ENCODE data around the gene RCHY1. TPM values are rescaled to one million over a fixed set of nuclear protein-coding genes. Genes with fewer than 3 reads are reported as not detected.

RCHY1 gene
- total RNA-seq, 1 donor from 2014 or later: 33.4 TPM

DNA sequence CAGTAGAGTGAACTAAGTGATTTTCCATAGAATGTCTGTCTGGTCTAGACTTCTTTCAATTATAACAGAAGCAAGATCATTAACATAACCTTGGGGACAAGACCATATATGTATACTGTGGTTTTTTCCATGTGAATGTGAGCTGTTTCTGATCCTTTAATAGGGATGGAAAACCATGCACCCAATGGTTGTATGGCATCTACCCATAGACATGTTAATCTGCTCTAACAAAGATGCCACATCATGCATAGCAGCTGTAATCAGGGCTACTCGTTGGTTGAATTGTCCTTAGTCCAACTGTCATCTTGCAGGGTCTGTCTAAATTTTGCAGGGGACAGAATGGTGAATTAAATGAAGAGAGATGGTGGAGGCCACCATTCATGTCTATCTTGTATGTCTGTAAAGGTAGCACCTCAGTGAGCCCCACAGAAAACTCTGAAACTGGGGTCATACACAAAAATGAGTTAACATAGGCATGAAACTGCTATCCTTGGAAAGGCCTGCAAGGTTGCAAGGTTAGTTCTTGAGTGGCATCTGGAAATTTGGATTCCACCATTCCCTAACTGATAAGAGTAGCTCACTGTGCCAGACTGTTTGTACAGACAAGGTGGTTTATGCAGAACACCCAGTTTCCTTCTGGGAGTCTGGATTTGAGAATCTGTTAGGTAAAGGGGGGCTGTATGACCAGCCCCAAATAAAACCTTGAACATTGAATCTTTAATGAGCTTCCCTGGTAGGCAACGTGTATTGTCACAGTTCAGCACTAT lies 16.5 kb upstream of the RCHY1 start:
- peaks cover 20% of the 10 kb centered on the region for H3K9me3 Mint-ChIP-seq
- H4K20me1 ChIP-seq (ENCODE audit: low read depth): no peaks in the 10 kb centered on the region
- H3K27me3 Mint-ChIP-seq (ENCODE audit: insufficient read depth, low read depth): no peaks in the 10 kb centered on the region
- no peaks in the 10 kb centered on the region for H3K4me1 Mint-ChIP-seq
- H3K9ac ChIP-seq: no peak overlapping the region
- H3K4me3 ChIP-seq: no peak overlapping the region
- H3K27ac Mint-ChIP-seq: no peak overlapping the region
- DNase-seq (ENCODE audit: low spot score): no peak
- H3K36me3 Mint-ChIP-seq: peaks cover 46% of the 10 kb centered on the region
- no peaks in the 10 kb centered on the region for H3K79me2 ChIP-seq (ENCODE audit: low read depth)
- no peak overlapping the region for H3K4me3 Mint-ChIP-seq
- TF ChIP-seq EZH2 (IDR thresholded peaks at IDR 0.05): no peak
- TF ChIP-seq, protein P1, sequence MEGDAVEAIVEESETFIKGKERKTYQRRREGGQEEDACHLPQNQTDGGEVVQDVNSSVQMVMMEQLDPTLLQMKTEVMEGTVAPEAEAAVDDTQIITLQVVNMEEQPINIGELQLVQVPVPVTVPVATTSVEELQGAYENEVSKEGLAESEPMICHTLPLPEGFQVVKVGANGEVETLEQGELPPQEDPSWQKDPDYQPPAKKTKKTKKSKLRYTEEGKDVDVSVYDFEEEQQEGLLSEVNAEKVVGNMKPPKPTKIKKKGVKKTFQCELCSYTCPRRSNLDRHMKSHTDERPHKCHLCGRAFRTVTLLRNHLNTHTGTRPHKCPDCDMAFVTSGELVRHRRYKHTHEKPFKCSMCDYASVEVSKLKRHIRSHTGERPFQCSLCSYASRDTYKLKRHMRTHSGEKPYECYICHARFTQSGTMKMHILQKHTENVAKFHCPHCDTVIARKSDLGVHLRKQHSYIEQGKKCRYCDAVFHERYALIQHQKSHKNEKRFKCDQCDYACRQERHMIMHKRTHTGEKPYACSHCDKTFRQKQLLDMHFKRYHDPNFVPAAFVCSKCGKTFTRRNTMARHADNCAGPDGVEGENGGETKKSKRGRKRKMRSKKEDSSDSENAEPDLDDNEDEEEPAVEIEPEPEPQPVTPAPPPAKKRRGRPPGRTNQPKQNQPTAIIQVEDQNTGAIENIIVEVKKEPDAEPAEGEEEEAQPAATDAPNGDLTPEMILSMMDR (IDR thresholded peaks at IDR 0.05): no peak
- no peak for TF ChIP-seq EZH2phosphoT487 (IDR thresholded peaks at IDR 0.05)
- H3F3A ChIP-seq (ENCODE audit: low read depth): no peaks in the 10 kb centered on the region
- no peak overlapping the region for H3K4me2 ChIP-seq
- no peak overlapping the region for H2AFZ ChIP-seq (replicated peaks)
- no peaks in the 10 kb centered on the region for H3K9me3 ChIP-seq (ENCODE audit: low read depth)
- H3K36me3 ChIP-seq: peaks cover 18% of the 10 kb centered on the region
- H3K27me3 ChIP-seq: no peaks in the 10 kb centered on the region
- H3K27ac ChIP-seq: no peak overlapping the region
- H3K4me1 ChIP-seq: no peaks in the 10 kb centered on the region

DNA sequence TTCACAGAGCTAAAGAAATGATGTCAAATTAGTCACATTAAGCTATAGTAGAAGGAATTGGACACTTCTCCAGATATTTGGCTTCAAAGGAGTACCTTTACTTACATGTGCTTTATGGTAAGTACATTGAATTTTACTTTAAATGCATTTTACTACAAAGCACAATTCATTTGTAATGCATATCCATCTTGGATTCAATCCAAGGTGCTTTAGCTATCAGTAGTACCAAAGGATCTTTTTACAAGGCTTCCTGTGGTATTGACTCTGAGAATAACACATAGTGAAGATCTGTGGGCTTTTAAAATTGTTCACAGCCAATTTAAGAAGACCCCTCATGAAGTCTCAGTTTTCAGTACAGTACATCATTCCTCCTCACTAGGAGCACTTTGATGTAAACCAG lies 13.3 kb upstream of the RCHY1 start:
- no peak overlapping the region for H3K4me3 Mint-ChIP-seq
- no peaks in the 10 kb centered on the region for H3K4me1 Mint-ChIP-seq
- H3K4me2 ChIP-seq: no peak overlapping the region
- H3K27me3 Mint-ChIP-seq (ENCODE audit: insufficient read depth, low read depth): no peaks in the 10 kb centered on the region
- H3K4me3 ChIP-seq: no peak overlapping the region
- H3K9ac ChIP-seq: no peak overlapping the region
- no peaks in the 10 kb centered on the region for H3K9me3 ChIP-seq (ENCODE audit: low read depth)
- no peak for DNase-seq (ENCODE audit: low spot score)
- H3K79me2 ChIP-seq (ENCODE audit: low read depth): no peaks in the 10 kb centered on the region
- no peak overlapping the region for H3K27ac ChIP-seq
- no peak overlapping the region for H3K27ac Mint-ChIP-seq
- no peaks in the 10 kb centered on the region for H3K27me3 ChIP-seq
- H3K36me3 Mint-ChIP-seq: peaks cover 42% of the 10 kb centered on the region
- H3K36me3 ChIP-seq: peaks cover 16% of the 10 kb centered on the region
- TF ChIP-seq EZH2 (IDR thresholded peaks at IDR 0.05) (no peak), EZH2phosphoT487 (IDR thresholded peaks at IDR 0.05) (no peak)
- TF ChIP-seq, protein P1 (IDR thresholded peaks at IDR 0.05): no peak
- no peaks in the 10 kb centered on the region for H3K4me1 ChIP-seq
- no peak overlapping the region for H2AFZ ChIP-seq (replicated peaks)
- peaks cover 12% of the 10 kb centered on the region for H3K9me3 Mint-ChIP-seq
- H4K20me1 ChIP-seq (ENCODE audit: low read depth): peaks cover 10% of the 10 kb centered on the region
- no peaks in the 10 kb centered on the region for H3F3A ChIP-seq (ENCODE audit: low read depth)

DNA sequence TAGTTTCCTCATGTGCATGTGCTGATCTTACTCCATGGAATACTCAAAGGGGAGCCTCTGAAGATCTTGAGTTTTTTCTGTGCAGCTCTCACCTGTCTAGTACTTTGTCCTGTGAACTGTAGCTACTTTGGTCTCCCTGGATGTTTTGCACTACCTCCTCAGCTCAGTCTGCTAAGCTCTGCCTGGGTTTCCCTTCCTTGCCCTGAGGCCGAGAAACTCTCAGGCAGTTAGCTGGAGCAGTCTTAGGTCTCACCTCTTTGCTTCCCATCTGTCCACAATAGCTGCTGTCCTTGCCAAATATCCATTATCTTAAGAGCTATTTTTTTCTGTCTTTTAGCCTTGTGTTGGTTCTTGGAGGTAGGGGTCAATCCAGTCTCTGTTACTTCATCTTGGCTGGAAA lies 11.7 kb upstream of the RCHY1 start:
- Histone ChIP-seq H3K4me3 (no peak overlapping the region), H3K27me3 (no peaks in the 10 kb centered on the region), H3K79me2 (ENCODE audit: low read depth) (no peaks in the 10 kb centered on the region), H3K9ac (no peak overlapping the region), H4K20me1 (ENCODE audit: low read depth) (peaks cover 11% of the 10 kb centered on the region), H3K9me3 (ENCODE audit: low read depth) (no peaks in the 10 kb centered on the region), H3K4me2 (no peak overlapping the region), H2AFZ (replicated peaks) (no peak overlapping the region), H3F3A (ENCODE audit: low read depth) (no peaks in the 10 kb centered on the region), H3K27ac (no peak overlapping the region), H3K36me3 (peaks cover 22% of the 10 kb centered on the region), H3K4me1 (no peaks in the 10 kb centered on the region)
- no peak overlapping the region for H3K27ac Mint-ChIP-seq
- no peaks in the 10 kb centered on the region for H3K27me3 Mint-ChIP-seq (ENCODE audit: insufficient read depth, low read depth)
- H3K4me3 Mint-ChIP-seq: no peak overlapping the region
- no peak for DNase-seq (ENCODE audit: low spot score)
- H3K4me1 Mint-ChIP-seq: no peaks in the 10 kb centered on the region
- no peaks in the 10 kb centered on the region for H3K9me3 Mint-ChIP-seq
- H3K36me3 Mint-ChIP-seq: peaks cover 30% of the 10 kb centered on the region
- TF ChIP-seq EZH2phosphoT487 (IDR thresholded peaks at IDR 0.05) (no peak), EZH2 (IDR thresholded peaks at IDR 0.05) (no peak)
- TF ChIP-seq, protein P1 (IDR thresholded peaks at IDR 0.05): no peak

Data from neural progenitor cell (in vitro differentiated cells).